Esophagus squamous epithelium (tissue), 5 donors: ENCODE results near the gene ADGRB3. TPM values are rescaled to one million over a fixed set of nuclear protein-coding genes. Genes with fewer than 3 reads are reported as not detected.
"Not testable (repeated sequence)": the region's sequence is repeated elsewhere in the genome, so short reads cannot be mapped to it uniquely, and the experiment has no call there.

Source experiments
- DNase-seq: peaks from one replicate; lab custom pipeline; 2025; lab: John Stamatoyannopoulos, UW
- H3K27ac ChIP-seq, 4 donors: fragments of 200-600 bp; sonication (generic); one replicate each; pipeline ENCODE4 v1.5.1; 2016 to 2019; ENCODE audit warnings: mild to moderate bottlenecking in 1 of 4
- H3K27me3 ChIP-seq, 4 donors: fragments of 200-600 bp; sonication (generic); 1 replicate in 3 of 4; 2 replicates in 1 of 4; pipeline versions ENCODE4 v1.5.1 to v1.6.0; 2017 to 2021; ENCODE audit warnings: antibody characterized with exemption in 1 of 4
- H3K36me3 ChIP-seq, 3 donors: fragments of 200-600 bp; sonication (generic); one replicate each; pipeline ENCODE4 v1.5.1; 2016 to 2019
- H3K4me1 ChIP-seq, 3 donors: fragments of 200-600 bp; sonication (generic); one replicate each; pipeline ENCODE4 v1.5.1; 2017 to 2019
- H3K4me3 ChIP-seq, 4 donors: fragments of 200-600 bp; sonication (generic); 1 replicate in 3 of 4; 2 replicates in 1 of 4; pipeline ENCODE4 v1.5.1; 2016 to 2019; ENCODE audit warnings: mild to moderate bottlenecking in 2 of 4, moderate library complexity in 1 of 4
- H3K9me3 ChIP-seq, 3 donors: fragments of 200-600 bp; sonication (generic); one replicate each; pipeline ENCODE4 v1.5.1; 2016 to 2019
- CTCF ChIP-seq, 6 experiments: fragments of 450-650 bp in 4 of 6; fragments of 200-600 bp in 2 of 6; sonication (generic) in 2 of 6; IDR thresholded peaks; one replicate each; pipeline ENCODE4 v1.5.1; 2016 to 2019; ENCODE audit warnings: antibody characterized with exemption in 6 of 6, mild to moderate bottlenecking in 4 of 6, moderate library complexity in 4 of 6
- POLR2A ChIP-seq, 4 donors: fragments of 450-650 bp; IDR thresholded peaks; one replicate each; pipeline ENCODE4 v1.6.1; 2017; ENCODE audit warnings: antibody characterized with exemption in 4 of 4, mild to moderate bottlenecking in 4 of 4, moderate library complexity in 3 of 4
- WGBS, 2 donors: methylation state at CpG; one replicate each; pipeline ENCODE4 v1.1.5; 2018; 5-methylcytosine and 5-hydroxymethylcytosine counted together
- intact Hi-C: fragments of 100-400 bp; cut with DNase I; formaldehyde crosslinking; loops from one replicate; pipeline ENCODE4 v1.15.0; 2022
- total RNA-seq, 4 donors: library from RNA; depleted of rRNA; stranded (reverse); fragments of >200 nt; gene quantifications; one replicate each; pipeline ENCODE4 v1.1.0, GENCODE V29; 2016
- donor health status: DM: yes; HTN: yes; CAD: no.

The ADGRB3 gene
- total RNA-seq, 4 donors from 2014 or later = 0.04 to 1.1 (median 0.32) TPM

DNA sequence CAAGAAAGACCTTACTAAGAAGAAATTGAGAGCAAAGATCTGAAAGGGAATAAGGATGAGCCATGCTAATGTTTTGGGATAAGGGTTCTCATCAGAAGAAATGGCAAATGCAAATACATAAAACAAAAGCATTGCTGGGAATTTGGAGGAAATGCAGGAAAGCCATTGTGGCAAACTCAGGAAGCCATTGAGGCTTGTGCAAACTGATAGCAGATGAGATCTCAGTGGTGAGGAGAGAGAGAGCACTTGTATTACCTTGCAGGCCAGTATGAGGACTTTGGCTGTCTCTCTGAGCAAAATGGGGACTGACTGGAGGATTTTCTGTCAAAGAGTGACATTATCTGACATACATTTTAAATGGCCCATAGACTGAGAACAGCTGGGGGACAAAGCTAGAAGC lies 103.0 kb downstream of the ADGRB3 start:
- TF ChIP-seq POLR2A (IDR thresholded peaks at IDR 0.05) = no peak
- no peak for TF ChIP-seq CTCF (IDR thresholded peaks at IDR 0.05)
- Histone ChIP-seq H3K27me3 (no peaks in the 10 kb centered on the region), H3K27ac (no peak overlapping the region), H3K36me3 (no peaks in the 10 kb centered on the region), H3K9me3 (no peaks in the 10 kb centered on the region), H3K4me1 (no peaks in the 10 kb centered on the region), H3K4me3 (no peak overlapping the region)
- intact Hi-C loops = no loop called here
- DNase-seq = no peak

GRCh38 chr6:68740828-68741500 lies 105.9 kb downstream of the ADGRB3 start:
- Histone ChIP-seq H3K27ac (no peak overlapping the region), H3K36me3 (no peaks in the 10 kb centered on the region), H3K27me3 (no peaks in the 10 kb centered on the region), H3K4me1 (no peaks in the 10 kb centered on the region), H3K4me3 (no peak overlapping the region), H3K9me3 (no peaks in the 10 kb centered on the region)
- WGBS, 2 donors = 53 to 63% methylated on average over 2 of the region's 2 CpGs
- no peak for DNase-seq
- intact Hi-C loops = no loop called here
- no peak for TF ChIP-seq CTCF (IDR thresholded peaks at IDR 0.05)
- TF ChIP-seq POLR2A (IDR thresholded peaks at IDR 0.05) = no peak

- DNase-seq = no peak
- TF ChIP-seq CTCF (IDR thresholded peaks at IDR 0.05) (no peak), POLR2A (IDR thresholded peaks at IDR 0.05) (no peak)
- Histone ChIP-seq H3K9me3 (no peaks in the 10 kb centered on the region), H3K36me3 (no peaks in the 10 kb centered on the region), H3K27ac (no peak overlapping the region), H3K27me3 (no peaks in the 10 kb centered on the region), H3K4me1 (no peaks in the 10 kb centered on the region), H3K4me3 (no peak overlapping the region)
- intact Hi-C loops = no loop called here
- WGBS, 2 donors = 67% methylated on average over 5 of the region's 5 CpGs
Measured at GRCh38 chr6:68741501-68742386, 106.7 kb downstream of the ADGRB3 start.

- intact Hi-C loops = no loop called here
- no peaks in the 10 kb centered on the region for H3K27me3 ChIP-seq
- no peaks in the 10 kb centered on the region for H3K4me1 ChIP-seq
- H3K36me3 ChIP-seq = no peaks in the 10 kb centered on the region
- no peaks in the 10 kb centered on the region for H3K9me3 ChIP-seq
- no peak for DNase-seq
- no peak overlapping the region for H3K27ac ChIP-seq
- WGBS, 2 donors = 56 to 68% methylated on average over 1 of the region's 1 CpG
- H3K4me3 ChIP-seq = no peak overlapping the region
- TF ChIP-seq POLR2A (IDR thresholded peaks at IDR 0.05) (no peak), CTCF (IDR thresholded peaks at IDR 0.05) (no peak)
Measured at GRCh38 chr6:68743099-68743498, 108.0 kb downstream of the ADGRB3 start.

DNA sequence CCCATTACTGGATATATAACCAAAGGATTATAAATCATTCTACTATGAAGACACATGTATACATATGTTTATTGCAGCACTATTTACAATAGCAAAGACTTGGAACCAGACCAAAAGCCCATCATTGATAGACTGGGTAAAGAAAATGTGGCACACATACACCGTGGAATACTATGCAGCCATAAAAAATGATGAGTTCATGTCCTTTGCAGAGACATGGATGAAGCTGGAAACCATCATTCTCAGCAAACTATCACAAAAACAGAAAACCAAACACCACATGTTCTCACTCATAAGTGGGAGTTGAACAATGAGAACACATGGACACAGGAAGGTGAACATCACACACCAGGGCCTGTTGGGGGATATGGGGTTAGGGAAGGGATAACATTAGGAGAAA lies 109.3 kb downstream of the ADGRB3 start:
- intact Hi-C loops = not testable (repeated sequence)

More for the DNA sequence above, 109.3 kb downstream of the ADGRB3 start:
- H3K9me3 ChIP-seq, DNase-seq, H3K27ac ChIP-seq, H3K4me1 ChIP-seq, H3K4me3 ChIP-seq, H3K36me3 ChIP-seq, H3K27me3 ChIP-seq: not testable (repeated sequence)
- 21 to 40% methylated on average over 1 of the region's 1 CpG for WGBS, 2 donors
